Naive thymus-derived CD8-positive, alpha-beta T cell (primary cell): ENCODE measurements around the gene AOPEP. TPM values are rescaled to one million over a fixed set of nuclear protein-coding genes. Genes with fewer than 3 reads are reported as not detected.
"Not testable (repeated sequence)": the region's sequence is repeated elsewhere in the genome, so short reads cannot be mapped to it uniquely, and the experiment has no call there.

Experiments used
- ATAC-seq, 2 donors: fragments of 150-1000 bp; cut with Tn5 transposase in 1 of 2; sonication (Bioruptor Pico), chemical (Tn5 transposase) in 1 of 2; 1 replicate in 1 of 2; 2 replicates in 1 of 2; pipeline ENCODE4 v1.10.0; 2021; ENCODE audit warnings: mild to moderate bottlenecking in 2 of 2, moderate library complexity in 2 of 2
- POLR2A ChIA-PET: fragments of 350-600 bp; sonication (Branson Sonifier 250); formaldehyde crosslinking; loops from one replicate; lab custom pipeline; 2021; ENCODE audit warnings: antibody characterized with exemption; lab: Charles Lee
- DNase-seq, 10 donors: peaks; one replicate each; pipeline versions ENCODE4 v3.0.0 to v3.0.0-alpha.2; 2020 to 2022
- H3K27ac Mint-ChIP-seq, 10 donors: one replicate each; pipeline ENCODE4 v1.8.0; 2020 to 2022; ENCODE audit warnings: mild to moderate bottlenecking in 10 of 10, mixed read lengths in 10 of 10, moderate library complexity in 4 of 10, inconsistent platforms in 1 of 10
- H3K27me3 Mint-ChIP-seq, 5 donors: one replicate each; pipeline ENCODE4 v1.8.0; 2021 to 2022; ENCODE audit warnings: mixed read lengths in 5 of 5
- H3K36me3 Mint-ChIP-seq, 3 donors: one replicate each; pipeline ENCODE4 v1.8.0; 2020 to 2022; ENCODE audit warnings: mixed read lengths in 3 of 3, mild to moderate bottlenecking in 2 of 3, inconsistent platforms in 1 of 3
- H3K4me1 Mint-ChIP-seq, 4 donors: one replicate each; pipeline ENCODE4 v1.8.0; 2021 to 2022; ENCODE audit warnings: mixed read lengths in 4 of 4
- H3K4me3 Mint-ChIP-seq, 10 donors: one replicate each; pipeline ENCODE4 v1.8.0; 2020 to 2022; ENCODE audit warnings: mild to moderate bottlenecking in 10 of 10, mixed read lengths in 10 of 10, moderate library complexity in 6 of 10, inconsistent platforms in 1 of 10
- H3K9me3 Mint-ChIP-seq, 9 donors: one replicate each; pipeline ENCODE4 v1.8.0; 2020 to 2022; ENCODE audit warnings: mixed read lengths in 9 of 9, mild to moderate bottlenecking in 3 of 9, inconsistent platforms in 1 of 9, moderate library complexity in 1 of 9
- polyA plus RNA-seq, 3 donors: library from polyadenylated mRNA; unstranded; fragments of 300-500 nt; fragmentation: Illumina TruSeq; gene quantifications; one replicate each; pipeline ENCODE4 v1.2.3, GENCODE V29; 2021
- total RNA-seq, 8 experiments: library from RNA in 2 of 8; stranded (reverse) in 2 of 8; gene quantifications; one replicate each; pipeline ENCODE4 v1.2.3 and lab custom pipeline; 2021 to 2026

AOPEP gene
- total and polyA plus RNA-seq, 5 experiments from 2014 or later: 4.3 to 10.8 (median 7.4) TPM

DNA sequence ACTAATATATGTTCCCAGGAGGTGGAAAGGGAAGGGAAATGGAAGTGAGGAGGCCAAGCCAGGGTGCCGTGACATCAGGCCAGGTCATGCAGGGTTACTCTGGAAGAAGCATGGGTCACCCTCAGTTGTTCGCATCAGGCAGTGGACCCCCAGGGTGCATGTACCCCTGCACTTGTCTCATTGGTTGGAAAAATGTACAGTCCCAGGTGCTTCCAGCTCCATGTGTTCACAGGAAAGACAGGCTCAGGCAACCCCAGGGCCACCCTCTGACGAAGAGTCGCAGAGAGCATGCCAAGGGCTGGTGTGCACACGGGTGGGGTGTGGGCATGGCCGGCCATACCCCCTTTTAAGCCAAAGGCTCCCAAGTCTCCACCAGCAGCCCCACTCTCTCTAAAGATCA is 208.9 kb downstream of the AOPEP start:
- Mint-ChIP-seq H3K4me3 (no peak overlapping the region), H3K27me3 (no peaks in the 10 kb centered on the region), H3K36me3 (peaks cover 0 to 15% (median 14%) of the 10 kb centered on the region in 3 donors), H3K4me1 (peaks cover 0 to 15% (median 0%) of the 10 kb centered on the region in 4 donors), H3K27ac (no peak overlapping the region), H3K9me3 (no peaks in the 10 kb centered on the region)
- ATAC-seq (no peak), DNase-seq (no peak)
- POLR2A ChIA-PET: no interaction called here

DNA sequence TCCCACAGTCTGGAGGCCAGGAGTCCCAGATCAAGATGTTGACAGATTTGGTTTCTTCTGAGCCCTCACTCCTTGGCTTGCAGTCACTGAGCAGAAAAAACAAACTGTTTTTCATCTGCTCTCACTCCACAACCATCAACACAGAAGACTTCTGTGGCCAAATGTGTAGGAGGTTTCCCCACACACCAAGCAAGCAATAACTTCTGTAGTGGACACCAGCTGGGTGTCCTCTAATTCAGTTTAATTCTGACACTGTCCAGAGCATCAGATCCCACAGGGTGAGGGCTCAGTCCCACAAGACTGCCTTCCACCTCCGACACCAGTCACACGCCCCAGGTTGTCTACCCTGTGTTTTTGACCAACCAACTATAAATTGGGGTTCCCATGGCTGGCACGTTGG is 209.9 kb downstream of the AOPEP start:
- POLR2A ChIA-PET: no interaction called here
- Mint-ChIP-seq H3K4me3 (no peak overlapping the region), H3K9me3 (no peaks in the 10 kb centered on the region), H3K27ac (no peak overlapping the region), H3K36me3 (peaks cover 0 to 15% (median 14%) of the 10 kb centered on the region in 3 donors), H3K4me1 (peaks cover 0 to 15% (median 0%) of the 10 kb centered on the region in 4 donors), H3K27me3 (no peaks in the 10 kb centered on the region)
- no peak for DNase-seq
- no peak for ATAC-seq

DNA sequence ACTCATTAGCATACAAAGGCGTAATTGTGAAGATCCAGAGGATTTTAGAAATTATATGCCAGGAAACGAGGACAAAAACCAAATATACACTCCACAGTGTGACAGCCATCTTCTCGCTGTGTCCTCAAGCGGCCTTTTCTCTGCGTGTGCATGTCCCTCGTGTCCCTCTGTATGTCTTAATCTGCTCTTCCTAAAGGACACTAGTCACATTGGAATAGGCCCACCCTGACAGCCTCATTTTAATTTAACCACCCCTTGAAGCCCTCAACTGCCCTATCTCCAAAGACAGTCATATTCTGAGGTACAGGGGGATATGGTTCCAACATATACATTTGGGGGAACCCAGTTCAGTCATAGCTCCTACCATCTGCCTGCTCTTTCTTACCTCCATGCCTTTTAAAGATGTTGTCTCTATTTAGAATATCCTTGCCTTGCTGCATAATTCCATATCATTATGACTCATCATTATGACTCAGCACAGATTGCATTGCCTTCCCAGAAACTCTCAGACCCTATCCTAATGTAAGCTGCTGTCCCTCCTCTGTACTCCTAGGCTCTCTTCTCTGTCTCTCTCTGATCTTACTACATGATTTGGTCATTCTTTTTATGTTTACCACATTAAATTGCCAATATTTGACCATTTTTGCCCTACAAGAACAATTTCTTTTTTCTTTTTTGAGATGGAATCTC is 210.9 kb downstream of the AOPEP start:
- POLR2A ChIA-PET: no interaction called here
- Mint-ChIP-seq H3K4me3 (no peak overlapping the region), H3K4me1 (peaks cover 0 to 13% (median 0%) of the 10 kb centered on the region in 4 donors), H3K27me3 (no peaks in the 10 kb centered on the region), H3K9me3 (no peaks in the 10 kb centered on the region), H3K27ac (peak overlapping the region in 1 of 10 donors; percentile 42), H3K36me3 (peaks cover 0 to 15% (median 14%) of the 10 kb centered on the region in 3 donors)
- ATAC-seq (no peak), DNase-seq (no peak)

DNA sequence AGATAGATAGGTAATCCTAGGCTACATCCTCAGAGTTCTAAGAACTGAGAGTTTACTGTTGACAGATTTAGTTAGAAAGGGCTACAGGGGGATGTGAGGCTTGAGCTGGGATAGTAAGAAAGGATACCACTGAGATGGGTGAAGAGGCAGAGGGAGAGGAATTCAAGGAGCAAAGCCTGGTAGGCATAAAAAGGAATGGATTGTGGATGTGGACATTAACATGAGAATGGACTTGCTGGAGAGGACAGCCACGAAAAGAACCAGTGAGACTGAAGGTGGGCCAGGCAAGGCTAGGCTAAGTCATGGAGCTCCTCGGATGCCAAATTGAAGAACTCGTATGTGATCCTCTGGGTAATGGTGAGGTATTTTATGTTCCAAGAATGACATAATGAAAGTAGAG is 211.9 kb downstream of the AOPEP start:
- no peak for ATAC-seq
- Mint-ChIP-seq H3K9me3 (no peaks in the 10 kb centered on the region), H3K4me3 (no peak overlapping the region), H3K36me3 (peaks cover 0 to 17% (median 11%) of the 10 kb centered on the region in 3 donors), H3K4me1 (peaks cover 0 to 13% (median 0%) of the 10 kb centered on the region in 4 donors), H3K27ac (no peak overlapping the region), H3K27me3 (no peaks in the 10 kb centered on the region)
- POLR2A ChIA-PET: no interaction called here
- no peak for DNase-seq

DNA sequence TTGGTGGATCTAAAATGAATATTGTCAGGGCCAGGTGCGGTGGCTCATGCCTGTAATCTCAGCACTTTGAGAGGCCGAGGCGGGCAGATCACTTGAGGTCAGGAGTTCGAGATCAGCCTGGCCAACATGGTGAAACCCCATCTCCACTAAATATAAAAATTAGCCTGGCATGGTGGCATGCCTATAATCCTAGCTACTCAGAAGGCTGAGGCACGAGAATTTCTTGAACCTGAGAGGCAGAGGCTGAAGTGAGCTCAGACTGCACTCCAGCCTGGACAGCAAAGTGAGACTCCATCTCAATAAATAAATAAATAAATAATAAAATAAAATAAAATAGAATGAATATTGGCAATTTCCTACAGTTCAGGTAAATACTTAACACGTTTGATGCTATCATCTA is 213.8 kb downstream of the AOPEP start:
- ATAC-seq, H3K27me3 Mint-ChIP-seq, H3K4me3 Mint-ChIP-seq, DNase-seq, H3K27ac Mint-ChIP-seq, H3K9me3 Mint-ChIP-seq, H3K4me1 Mint-ChIP-seq, POLR2A ChIA-PET: not testable (repeated sequence)
- H3K36me3 Mint-ChIP-seq: peaks cover 0 to 12% (median 7%) of the 10 kb centered on the region in 3 donors

DNA sequence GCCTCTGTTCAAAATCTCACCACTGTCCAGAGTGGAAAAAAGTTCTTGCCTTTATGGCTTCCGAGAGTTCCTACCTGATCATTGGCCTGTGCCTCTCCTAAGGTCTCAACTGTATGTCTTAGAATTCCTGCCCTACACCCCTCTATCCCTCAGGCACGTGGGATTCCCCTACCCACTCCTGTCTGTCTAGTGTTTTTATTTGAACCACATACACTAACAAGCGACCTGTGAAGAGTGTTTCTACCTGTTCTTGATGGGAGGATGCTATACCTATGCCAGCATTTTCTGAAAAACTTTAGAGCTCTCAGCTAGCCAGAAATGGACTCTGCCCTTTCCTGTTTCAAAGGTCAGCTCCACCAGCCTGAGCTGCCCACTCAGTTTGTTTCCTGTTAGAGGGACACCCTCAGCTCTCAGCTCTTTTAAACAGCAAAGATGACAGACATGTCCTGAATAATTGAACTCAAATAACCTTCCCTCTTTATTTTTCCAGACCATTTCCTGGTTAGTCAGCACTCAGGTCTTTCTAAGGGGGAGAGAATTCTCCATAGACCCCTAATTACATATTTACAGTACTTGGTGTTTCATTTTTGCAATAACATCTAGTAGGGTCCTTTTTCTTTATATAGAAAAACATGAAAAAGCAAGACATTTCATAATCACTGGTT is 214.8 kb downstream of the AOPEP start:
- H3K9me3 Mint-ChIP-seq: no peaks in the 10 kb centered on the region
- peaks cover 0 to 7% (median 5%) of the 10 kb centered on the region in 3 donors for H3K36me3 Mint-ChIP-seq
- POLR2A ChIA-PET: no interaction called here
- ATAC-seq (no peak), DNase-seq (no peak)
- H3K27ac Mint-ChIP-seq: peak overlapping the region in 2 of 10 donors; percentile 18 to 76
- H3K4me1 Mint-ChIP-seq: peaks cover 0 to 6% (median 0%) of the 10 kb centered on the region in 4 donors
- no peak overlapping the region for H3K4me3 Mint-ChIP-seq
- H3K27me3 Mint-ChIP-seq: no peaks in the 10 kb centered on the region

DNA sequence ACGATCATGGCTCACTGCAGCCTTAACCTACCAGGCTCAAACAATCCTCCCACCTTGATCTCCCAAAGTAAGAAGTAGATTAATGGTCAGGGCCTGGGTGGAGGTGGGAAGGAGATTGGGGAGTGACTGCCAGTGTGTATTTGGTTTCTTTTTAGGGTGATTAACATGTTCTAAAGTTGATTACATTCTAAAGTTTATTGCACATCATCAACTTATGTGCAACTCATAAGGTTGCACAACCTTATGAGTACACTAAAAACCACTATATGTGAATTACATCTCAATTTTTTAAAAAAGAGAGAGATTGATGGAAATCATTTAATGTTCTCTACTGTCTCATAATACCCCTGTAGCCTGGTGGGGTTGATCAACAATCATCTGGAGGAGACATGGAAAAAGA is 218.1 kb downstream of the AOPEP start:
- Mint-ChIP-seq H3K4me1 (peaks cover 0 to 3% (median under 1%) of the 10 kb centered on the region in 4 donors), H3K9me3 (no peaks in the 10 kb centered on the region), H3K36me3 (peaks cover 0 to 4% (median 2%) of the 10 kb centered on the region in 3 donors), H3K27me3 (no peaks in the 10 kb centered on the region), H3K27ac (no peak overlapping the region), H3K4me3 (no peak overlapping the region)
- POLR2A ChIA-PET: no interaction called here
- DNase-seq (no peak), ATAC-seq (no peak)

DNA sequence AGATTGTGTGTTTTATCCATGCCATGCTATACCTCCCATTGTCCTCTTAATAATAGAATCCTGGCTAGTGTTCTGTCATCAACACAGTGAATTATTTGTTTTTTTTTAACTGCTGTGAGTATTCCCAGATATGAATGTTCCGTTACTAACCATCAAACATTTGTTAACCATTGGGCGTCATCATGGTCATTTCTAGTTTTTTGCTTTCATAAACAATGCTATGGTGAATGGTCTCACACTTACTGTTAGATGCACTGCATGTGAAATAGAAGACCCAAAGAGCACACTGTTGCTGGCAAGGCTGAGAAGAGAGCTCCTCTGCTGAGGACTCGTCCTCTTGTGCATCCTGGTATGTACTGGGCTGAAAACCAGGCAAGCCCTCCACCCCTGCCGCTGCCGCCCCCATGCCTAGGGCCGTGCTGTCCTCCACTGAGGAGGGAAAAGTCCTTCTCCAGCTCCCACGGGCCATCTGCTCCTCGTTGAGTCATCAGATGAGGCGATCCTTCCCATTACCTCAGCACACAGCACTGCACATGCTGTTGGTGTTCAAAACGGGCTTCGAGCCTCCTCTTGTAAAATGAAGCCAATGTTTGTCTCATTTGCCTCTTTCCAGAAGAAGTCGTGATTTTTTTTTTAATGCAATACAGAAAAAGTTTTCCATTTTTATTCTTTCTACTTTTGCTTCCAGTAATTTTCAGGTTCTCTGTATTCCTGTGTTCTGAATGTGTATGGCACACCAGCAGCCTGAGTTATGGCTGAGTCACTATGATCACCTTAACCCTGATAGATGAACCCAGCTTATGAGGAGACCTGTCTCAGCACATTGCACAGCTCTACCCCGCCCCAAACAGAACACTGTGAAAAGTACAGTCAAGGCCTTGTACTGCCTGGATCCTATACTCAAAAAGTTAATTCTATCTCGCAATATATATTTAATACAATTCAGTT is 219.0 kb downstream of the AOPEP start:
- POLR2A ChIA-PET: no interaction called here
- Mint-ChIP-seq H3K4me1 (peaks cover 3 to 9% (median 5%) of the 10 kb centered on the region in 4 donors), H3K4me3 (no peak overlapping the region), H3K27me3 (no peaks in the 10 kb centered on the region), H3K9me3 (no peaks in the 10 kb centered on the region), H3K36me3 (peaks cover 0 to 4% (median 2%) of the 10 kb centered on the region in 3 donors), H3K27ac (no peak overlapping the region)
- DNase-seq: no peak
- ATAC-seq: no peak

DNA sequence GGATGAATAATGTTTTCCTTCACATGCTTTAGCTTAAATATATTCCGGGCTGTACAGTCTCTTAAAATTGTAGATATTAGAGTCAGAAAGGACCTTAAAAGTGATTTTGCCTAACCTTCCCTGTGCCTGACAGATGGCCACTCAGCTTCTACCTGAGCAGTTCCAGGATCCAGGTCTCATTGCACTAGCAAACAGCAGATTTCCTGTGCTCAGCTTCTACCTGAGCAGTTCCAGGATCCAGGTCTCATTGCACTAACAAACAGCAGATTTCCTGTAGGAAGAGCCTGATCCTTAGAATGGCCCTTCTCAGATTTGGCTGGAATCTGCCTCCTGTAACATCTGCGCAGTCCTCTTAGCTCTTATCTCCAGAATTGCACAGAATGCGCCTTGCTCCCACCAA is 219.8 kb downstream of the AOPEP start:
- H3K9me3 Mint-ChIP-seq: no peaks in the 10 kb centered on the region
- peaks cover 0 to 4% (median 2%) of the 10 kb centered on the region in 3 donors for H3K36me3 Mint-ChIP-seq
- H3K4me3 Mint-ChIP-seq: no peak overlapping the region
- H3K27me3 Mint-ChIP-seq: no peaks in the 10 kb centered on the region
- ATAC-seq (no peak), DNase-seq (no peak)
- POLR2A ChIA-PET: no interaction called here
- peak overlapping the region in 1 of 10 donors; percentile 13 for H3K27ac Mint-ChIP-seq
- peaks cover 9 to 16% (median 13%) of the 10 kb centered on the region in 4 donors for H3K4me1 Mint-ChIP-seq

DNA sequence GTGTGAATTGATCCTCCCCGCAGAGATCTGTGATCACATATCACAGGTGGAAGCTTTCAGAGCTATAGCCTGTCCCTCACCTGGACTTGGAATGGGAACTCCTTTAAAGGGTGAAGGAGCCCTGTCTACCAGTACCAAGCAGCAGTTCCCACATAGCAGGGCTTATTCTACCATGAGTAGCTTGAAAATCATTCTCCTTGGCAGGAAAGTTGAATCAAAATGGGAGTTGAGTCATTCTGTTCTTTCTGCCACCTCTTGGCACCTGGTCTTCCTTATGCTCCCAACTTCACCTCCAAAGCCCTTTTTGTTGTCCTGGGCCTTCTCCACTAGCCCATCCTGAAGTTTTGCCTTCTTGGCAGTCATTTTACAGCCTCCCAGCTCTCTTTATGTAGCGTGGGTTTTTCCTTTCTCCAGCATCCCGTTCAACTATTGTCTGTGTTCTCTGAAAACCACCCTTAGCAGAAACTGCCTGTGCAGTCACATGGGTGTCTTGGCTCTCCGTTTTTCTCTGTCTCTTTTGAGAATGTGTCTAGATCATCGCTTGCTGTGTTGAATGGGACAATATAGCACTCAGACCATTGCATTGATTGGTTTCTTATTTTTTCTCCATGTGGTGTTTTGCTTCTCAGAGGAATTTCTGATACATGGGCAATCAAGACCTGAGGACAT is 222.2 kb downstream of the AOPEP start:
- no peak for DNase-seq
- H3K4me1 Mint-ChIP-seq: peaks cover 21 to 38% (median 37%) of the 10 kb centered on the region in 4 donors
- POLR2A ChIA-PET: no interaction called here
- H3K36me3 Mint-ChIP-seq: peaks cover 0 to 2% (median 0%) of the 10 kb centered on the region in 3 donors
- H3K27ac Mint-ChIP-seq: peak overlapping the region in 1 of 10 donors; percentile 38
- ATAC-seq: no peak
- no peaks in the 10 kb centered on the region for H3K9me3 Mint-ChIP-seq
- H3K27me3 Mint-ChIP-seq: no peaks in the 10 kb centered on the region
- no peak overlapping the region for H3K4me3 Mint-ChIP-seq

DNA sequence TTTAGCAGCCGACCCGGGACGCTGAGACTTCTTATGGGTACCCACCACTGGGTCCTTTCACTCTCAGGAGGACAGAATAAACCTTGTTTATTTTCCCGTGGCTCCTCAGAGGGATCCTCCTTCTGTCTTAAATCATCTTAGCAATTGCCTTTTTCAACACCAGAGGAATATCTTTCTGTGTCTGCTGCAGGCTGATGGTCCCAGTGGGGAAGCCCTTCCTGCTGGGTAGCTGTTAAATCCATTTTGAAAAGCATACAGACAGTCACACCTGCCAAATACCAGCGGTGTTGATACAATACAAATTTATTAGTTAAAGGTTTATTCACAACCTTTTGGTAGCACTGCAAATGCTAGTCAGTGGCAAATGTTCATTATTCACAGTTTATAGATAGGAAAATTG is 222.9 kb downstream of the AOPEP start:
- Mint-ChIP-seq H3K27ac (peak overlapping the region in 2 of 10 donors; percentile 17 to 38), H3K27me3 (no peaks in the 10 kb centered on the region), H3K4me3 (no peak overlapping the region), H3K9me3 (no peaks in the 10 kb centered on the region), H3K36me3 (peaks cover 0 to 2% (median 0%) of the 10 kb centered on the region in 3 donors), H3K4me1 (peaks cover 21 to 38% (median 37%) of the 10 kb centered on the region in 4 donors)
- DNase-seq: no peak
- POLR2A ChIA-PET: no interaction called here
- no peak for ATAC-seq

DNA sequence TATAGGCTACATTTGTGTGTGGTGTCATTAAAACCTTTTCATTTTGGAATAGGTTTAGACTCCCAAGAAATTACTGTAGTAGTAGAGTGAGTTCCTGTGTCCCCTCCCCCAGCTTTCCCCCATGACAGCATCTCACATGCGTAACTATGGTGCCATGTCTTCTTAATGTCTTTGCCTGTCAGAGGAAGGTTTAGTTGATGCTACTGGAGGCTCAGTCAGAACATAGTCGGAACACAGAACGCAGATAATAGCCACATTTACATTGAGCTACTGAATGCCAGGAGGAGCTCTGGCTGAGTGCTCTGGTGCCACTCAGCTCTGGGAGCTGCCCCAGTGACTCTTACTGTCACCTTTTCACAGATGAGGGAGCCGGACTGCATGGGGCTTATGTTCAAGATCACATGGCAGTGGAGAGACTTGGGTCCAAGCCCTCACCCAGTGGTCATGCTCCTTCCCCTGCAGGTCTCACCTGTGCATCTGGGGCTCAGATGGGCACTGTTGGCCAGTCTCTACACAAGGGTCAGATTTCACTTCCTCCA is 223.6 kb downstream of the AOPEP start:
- DNase-seq (no peak), ATAC-seq (no peak)
- Mint-ChIP-seq H3K9me3 (no peaks in the 10 kb centered on the region), H3K4me1 (peaks cover 21 to 38% (median 37%) of the 10 kb centered on the region in 4 donors), H3K27me3 (no peaks in the 10 kb centered on the region), H3K36me3 (peaks cover 0 to 4% (median 2%) of the 10 kb centered on the region in 3 donors), H3K4me3 (peak overlapping the region in 2 of 10 donors; percentile 8 to 29), H3K27ac (peak overlapping the region in 3 of 10 donors; percentile 11 to 75 (median 56))
- POLR2A ChIA-PET: no interaction called here
